NCI-H2227 (cell line): ENCODE data around the gene CLDN15.
"Not testable (repeated sequence)": the region's sequence is repeated elsewhere in the genome, so short reads cannot be mapped to it uniquely, and the experiment has no call there.

Source experiments
- DNase-seq: peaks from one replicate; lab custom pipeline; 2025; ENCODE audit not compliant: unreplicated experiment; lab: John Stamatoyannopoulos, UW

CLDN15 gene

GRCh38 chr7:101237206-101238067 lies at the start of gene CLDN15:
TSS of gene CLDN15 (minus strand) at chr7:101237802. CDS start at chr7:101237581, 221 bp downstream.
- no peak for DNase-seq

GRCh38 chr7:101287032-101287431 lies 49.4 kb upstream of the CLDN15 start:
- DNase-seq = no peak

- not testable (repeated sequence) for DNase-seq
Measured at GRCh38 chr7:101285880-101286279, 48.3 kb upstream of the CLDN15 start.

DNA sequence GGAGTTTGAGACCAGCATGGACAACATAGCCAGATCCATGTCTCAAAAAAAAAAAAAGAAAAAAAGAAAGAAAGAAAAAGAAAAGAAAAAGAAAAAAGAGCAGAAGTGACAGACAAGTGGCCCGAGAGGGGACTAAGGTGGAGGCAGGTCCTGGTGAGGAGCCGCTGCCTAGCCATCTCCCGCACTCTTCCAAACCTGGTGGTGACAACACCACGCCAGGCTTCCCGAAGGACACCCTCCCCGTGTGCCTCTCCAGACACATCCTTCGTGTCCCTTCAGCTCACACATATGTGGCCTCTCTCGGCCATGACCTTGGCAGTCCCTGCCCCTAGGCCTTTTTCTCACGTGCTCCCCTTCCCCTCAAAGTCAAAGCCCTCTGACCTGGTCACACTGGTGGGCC lies 47.6 kb upstream of the CLDN15 start:
- DNase-seq = no peak

DNA sequence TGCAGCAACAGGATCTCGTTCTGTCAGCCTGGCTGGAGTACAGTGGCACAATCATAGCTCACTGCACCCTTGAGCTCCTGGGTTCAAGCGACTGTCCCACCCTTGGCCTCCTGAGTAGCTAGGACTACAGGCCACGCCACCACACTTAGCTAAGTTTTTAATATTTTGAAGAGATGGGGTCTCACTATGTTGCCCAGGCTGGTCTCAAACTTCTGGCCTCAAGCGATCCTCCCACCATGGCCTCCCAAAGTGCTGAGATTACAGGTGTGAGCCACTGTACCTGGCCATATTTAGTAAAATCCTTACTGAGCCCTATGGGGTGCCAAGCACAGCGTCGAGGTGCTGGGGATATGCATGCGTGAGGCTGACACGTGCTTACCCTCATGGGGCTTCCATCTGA lies 43.3 kb upstream of the CLDN15 start:
- not testable (repeated sequence) for DNase-seq

DNA sequence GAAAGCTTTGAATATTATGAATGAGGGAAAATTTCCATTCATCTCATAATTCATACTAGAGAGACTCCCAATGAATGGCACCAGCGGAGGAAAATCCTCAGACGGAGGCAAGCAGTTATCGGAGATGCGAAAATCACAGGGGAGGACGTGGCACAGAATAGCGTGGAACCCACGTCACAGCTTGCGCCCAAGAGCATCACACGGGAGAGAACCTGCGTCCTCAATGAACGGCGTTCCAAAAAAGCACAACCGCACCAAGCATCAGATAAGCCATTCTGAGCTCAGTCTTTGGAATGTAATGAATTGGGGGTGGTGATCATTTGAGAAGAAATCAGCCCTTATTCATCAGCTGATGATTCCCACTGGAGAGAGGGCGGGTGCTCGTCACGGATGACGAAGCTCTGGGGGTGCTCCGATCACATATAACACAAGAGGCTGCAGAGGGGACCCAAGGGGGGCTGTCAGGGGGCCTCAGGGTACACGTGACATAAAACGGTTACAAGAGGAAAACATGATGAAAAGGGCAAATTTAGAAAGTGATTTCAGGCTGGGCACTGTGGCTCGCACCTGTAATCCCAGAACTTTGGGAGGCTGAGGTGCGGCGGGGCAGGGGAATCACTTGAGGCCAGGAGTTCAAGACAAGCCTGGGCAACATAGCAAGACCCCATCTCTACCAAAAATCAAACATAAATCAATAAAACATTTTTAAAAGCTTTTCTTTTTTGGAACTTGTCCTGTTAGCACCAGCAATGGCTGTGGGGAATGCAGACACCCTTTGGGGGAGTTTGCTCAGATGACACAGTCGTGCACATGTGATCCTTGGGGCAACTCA lies 41.1 kb upstream of the CLDN15 start:
- DNase-seq = no peak

DNA sequence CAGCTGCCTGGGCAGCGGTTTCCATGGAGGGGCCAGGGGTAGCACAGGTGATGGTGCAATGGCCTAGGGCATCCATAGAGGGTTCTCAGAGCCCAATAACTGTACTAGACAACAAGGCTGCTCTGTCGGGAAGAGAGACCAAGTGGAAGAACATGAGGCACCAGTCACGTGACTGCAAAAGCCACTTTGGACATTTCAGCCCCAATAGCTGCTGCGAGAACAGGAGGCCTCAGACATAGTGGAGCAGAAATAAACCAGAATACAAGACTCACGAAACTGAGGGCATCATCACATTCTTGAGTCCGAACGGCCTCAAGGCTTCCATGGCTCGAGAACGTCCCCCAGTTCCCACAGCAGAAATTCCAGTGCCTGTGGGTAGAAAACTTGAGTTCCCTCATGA lies 39.6 kb upstream of the CLDN15 start:
- DNase-seq = no peak

DNA sequence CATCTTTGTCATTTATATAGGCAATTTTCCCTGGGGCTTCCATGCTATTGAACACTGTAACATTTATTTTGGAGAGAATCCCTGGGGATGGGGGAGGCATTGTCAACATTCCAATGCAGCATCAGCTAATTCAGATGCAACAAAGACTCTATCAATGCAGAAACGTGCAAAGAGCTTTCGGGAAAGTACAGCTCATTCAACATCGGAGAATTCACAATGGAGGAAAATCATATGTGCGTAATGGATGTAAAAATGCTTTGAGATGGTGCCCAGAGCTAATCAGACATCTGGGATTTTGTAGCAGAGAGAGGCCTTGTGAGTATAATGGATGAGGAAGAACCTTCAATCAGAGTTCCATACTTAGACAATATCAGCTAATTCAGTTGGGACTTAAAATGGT lies 35.6 kb upstream of the CLDN15 start:
- no peak for DNase-seq

DNA sequence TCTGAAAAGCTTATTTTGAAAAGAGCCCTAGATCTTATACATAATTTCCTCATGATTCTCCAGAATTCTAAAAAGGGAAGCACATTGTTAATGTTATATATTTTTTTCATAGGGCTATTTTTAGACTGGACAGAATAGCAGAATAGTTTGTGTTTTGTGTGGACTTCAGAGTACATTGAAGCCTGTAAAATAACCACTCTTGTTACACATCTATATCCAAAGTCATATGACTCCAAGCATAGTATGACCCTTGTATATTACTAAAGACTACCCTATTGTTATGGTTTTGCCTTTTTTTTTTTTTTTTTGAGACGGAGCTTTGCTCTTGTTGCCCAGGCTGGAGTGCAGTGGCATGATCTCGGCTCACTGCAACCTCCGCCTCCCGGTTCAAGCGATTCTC lies 33.4 kb upstream of the CLDN15 start:
- no peak for DNase-seq

GRCh38 chr7:101269664-101270063 lies 32.1 kb upstream of the CLDN15 start:
- no peak for DNase-seq

- no peak for DNase-seq
Measured at GRCh38 chr7:101265622-101266516, 28.3 kb upstream of the CLDN15 start.

- not testable (repeated sequence) for DNase-seq
Measured at GRCh38 chr7:101264102-101264706, 26.6 kb upstream of the CLDN15 start.

DNA sequence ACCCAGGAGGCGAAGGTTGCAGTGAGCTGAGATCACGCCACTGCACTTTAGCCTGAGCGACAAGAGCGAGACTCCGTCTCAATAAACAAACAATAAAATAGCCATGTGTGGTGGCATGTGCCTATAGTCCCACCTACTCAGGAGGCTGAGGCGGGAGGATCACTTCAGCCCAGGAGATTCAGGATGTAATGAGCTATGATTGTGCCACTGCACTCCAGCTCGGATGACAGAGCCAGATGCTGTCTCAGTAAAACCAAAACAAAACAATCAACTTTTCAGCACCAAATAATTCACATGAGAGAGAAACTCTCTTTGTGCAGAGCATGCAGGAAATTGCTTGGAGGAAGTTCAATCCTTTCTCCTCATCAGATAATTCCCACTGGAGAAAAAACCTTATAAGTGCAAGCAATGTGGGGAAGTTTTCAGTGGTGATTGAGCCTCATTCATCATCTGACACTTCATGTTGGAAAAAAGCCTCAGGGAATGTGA lies 20.7 kb upstream of the CLDN15 start:
- no peak for DNase-seq

- DNase-seq = no peak
Measured at GRCh38 chr7:101255796-101256195, 18.2 kb upstream of the CLDN15 start.

- not testable (repeated sequence) for DNase-seq
Measured at GRCh38 chr7:101253199-101253598, 15.6 kb upstream of the CLDN15 start.

GRCh38 chr7:101251871-101252659 lies 14.5 kb upstream of the CLDN15 start:
- DNase-seq = peak; percentile 100

- DNase-seq = no peak
Measured at GRCh38 chr7:101250324-101250723, 12.7 kb upstream of the CLDN15 start.

GRCh38 chr7:101248276-101248675 lies 10.7 kb upstream of the CLDN15 start:
- no peak for DNase-seq

GRCh38 chr7:101245147-101245668 lies 7.6 kb upstream of the CLDN15 start:
- no peak for DNase-seq
